ENCODE results near the gene CREB3L2.

The CREB3L2 gene

DNA sequence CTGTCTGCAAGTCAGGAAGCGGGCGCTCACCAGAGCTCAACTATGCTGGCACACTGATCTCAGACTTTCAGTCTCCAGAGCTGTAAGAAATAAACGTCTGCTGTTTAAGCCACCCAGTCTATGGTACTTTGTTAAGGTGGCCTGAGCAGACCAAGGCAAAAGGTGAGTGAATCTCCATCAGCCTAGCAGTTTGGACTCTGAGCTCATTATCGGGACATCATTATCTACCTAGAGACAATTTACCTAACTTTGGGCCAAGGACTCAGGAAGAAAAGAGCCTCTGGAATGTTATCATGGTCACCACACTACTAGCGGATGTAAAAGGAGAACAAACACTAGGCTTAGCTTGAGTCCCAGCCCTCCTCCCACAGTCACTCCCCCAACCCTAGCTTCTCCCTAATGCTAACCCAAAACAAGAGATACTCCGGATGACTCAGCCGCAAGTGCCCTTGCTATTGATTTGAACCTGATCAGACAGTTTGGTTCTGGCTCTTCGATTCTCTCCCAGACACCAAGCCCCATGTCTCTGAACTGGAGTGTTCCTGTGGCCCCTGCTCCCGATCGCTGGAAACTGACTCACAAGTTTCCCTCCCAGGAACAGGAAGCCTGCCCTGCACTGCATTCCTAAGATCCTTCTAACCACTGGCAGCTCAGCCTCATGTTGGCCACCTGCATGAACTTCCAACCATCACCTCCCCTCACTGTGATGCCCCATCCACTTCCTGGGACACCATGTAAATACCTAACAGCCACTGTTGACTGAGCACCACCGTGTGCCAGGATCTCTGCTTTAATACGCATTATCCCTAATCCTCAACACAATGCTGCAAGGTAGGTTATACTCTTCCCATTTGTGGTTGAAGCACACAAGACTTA is 34.5 kb downstream of the CREB3L2 start:
- DNase-seq: no peak

- no peak for DNase-seq
These were observed 35.2 kb downstream of the CREB3L2 start for GRCh38 chr7:137966641-137967142.

GRCh38 chr7:137965942-137966640 is 35.8 kb downstream of the CREB3L2 start:
- no peak for DNase-seq

DNA sequence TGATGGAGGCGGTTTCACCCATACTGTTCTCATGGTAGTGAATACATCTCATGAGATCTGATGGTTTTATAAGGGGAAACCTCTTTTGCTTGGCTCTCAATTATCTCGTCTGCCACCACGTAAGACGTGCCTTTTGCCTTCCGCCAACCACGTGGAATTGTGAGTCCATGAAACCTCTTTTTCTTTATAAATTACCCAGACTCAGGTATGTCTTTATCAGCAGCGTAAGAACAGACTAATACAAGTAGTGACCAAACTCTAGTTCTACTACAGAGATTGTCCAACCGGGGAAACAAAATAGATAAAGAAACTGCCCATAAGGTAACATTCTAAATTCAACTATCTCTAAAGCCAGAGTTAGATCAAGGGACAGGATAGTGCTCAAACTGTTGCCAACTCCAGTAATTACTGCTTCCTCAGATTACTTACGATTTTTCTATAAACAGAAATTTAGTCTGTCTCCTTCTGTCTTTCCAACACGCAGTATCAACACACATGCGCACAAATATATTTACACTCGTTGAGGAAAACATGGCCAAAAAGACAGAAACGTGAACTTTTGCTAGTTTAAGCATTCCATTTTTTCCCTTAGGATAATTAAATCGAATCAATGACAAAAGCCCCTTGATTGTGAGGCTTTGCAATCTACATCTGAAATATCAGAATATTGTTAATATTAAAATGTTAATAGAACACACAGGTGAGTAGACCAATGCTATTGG is 36.9 kb downstream of the CREB3L2 start:
- no peak for DNase-seq

DNA sequence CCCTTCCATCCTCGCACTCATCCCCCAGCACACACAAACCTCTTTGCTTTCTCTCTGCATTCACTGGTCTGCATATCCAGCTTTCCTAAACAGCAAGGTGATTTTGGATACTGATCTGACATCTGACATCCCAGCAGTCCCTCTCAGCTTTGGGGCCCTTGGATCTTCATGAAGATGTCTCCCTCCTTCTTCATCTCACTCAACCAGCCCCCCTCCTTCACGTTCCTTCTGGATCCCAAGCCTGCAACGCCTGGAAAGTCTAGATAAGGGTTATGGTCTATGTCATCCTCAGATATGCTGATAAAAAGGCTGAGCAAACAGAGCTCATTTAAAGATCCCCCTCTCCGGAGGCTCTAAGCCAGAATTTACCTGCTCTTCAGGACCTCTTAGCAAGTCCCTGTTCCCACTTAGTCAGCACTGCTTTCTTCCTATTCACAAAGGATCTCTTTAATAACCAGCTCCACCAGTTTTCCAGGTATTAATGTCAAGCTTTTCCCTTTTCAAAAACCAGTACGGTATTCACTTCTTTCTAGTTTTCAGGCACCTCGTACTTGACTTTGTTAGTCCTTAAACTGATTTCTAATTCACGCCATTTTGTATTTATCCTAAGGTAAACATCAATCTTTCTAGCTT is 38.9 kb downstream of the CREB3L2 start:
- DNase-seq: no peak

GRCh38 chr7:137962491-137962874 is 39.4 kb downstream of the CREB3L2 start:
- DNase-seq: no peak

DNA sequence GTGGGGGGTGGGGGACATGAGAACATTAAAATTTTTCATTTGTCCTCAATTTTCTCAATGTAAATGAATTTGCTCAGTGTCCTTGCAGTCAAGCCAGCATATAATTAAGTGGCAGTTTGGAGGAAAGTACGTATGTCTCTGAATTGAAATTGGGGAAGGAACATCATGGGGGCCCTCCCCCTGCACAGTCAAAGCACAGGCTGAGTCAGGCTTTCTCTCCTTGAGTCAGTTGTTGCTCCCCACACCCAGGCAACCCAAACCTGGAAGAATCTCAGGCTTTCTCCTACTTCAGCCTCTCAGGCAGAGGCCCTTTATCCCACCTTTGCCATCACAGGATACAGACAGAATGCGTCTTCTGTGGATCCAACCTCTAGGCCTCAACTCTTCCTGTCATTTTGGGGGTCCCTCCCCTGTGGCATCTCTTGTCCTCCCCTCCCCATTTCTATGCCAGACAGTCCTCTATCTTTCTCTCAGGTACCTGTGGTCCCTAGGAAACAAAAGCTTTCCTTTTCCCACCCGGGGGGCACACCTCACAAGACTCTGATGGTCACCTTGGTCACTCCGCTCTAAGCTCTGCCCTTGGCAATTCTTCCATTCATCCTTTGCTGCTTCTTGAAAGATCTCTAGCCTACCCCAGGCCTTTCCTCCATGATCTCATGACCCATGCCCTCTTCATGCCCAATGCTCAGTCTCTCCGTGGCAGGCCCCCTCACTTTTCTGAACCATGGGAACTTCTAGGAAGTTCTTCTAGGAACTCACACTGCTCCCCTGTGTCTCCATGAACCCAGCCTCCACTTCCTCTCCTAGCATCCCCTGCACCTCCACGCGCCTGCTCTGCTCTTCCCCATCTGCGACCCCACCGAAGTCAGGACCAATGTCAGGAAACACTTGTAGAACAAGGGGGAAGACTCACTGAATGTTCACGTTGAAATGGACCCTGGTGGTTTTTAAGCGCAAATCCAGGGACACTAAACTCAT is 40.4 kb downstream of the CREB3L2 start:
- no peak for DNase-seq

- DNase-seq: no peak
These were observed 41.9 kb downstream of the CREB3L2 start for GRCh38 chr7:137960020-137960419.

- no peak for DNase-seq
These were observed 43.1 kb downstream of the CREB3L2 start for GRCh38 chr7:137958470-137959431.

DNA sequence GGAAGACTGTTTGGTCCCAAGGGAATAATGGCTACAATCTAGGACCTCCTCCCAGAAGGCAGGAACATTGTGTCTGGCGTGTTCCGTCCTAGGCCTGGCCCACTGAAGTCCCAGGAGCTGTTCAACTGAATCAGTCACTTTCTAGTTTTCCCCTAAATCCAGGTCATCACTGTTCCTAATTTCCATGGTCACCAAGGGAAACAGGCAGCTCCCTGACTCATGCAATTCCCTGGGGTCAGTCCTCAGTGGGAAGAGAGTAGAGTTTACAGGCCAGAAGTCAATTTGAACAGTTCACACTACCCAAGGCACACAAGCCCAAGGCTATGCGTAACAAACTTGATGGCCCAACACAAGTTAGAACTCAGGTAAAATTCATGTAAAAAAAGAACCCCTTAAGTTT is 44.0 kb downstream of the CREB3L2 start:
- no peak for DNase-seq

DNA sequence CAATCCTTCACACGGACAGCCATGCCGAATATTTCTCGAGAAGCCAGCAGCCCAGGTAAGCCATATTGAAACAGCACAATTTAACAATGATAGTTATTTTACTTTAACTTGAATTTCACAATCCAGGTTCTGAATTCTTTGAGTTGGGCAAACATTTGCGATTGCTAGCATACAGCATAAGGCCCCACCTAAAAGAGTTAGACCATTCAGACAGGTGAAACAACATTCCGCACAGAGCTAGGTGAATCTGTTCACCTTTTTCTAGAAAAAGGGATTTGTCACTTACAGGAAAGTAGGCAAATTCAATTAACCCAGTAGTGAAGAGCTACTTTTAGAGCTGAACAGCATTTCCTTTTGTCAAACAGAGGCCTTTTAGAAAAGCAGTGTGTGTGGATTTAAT is 45.3 kb downstream of the CREB3L2 start:
- no peak for DNase-seq

DNA sequence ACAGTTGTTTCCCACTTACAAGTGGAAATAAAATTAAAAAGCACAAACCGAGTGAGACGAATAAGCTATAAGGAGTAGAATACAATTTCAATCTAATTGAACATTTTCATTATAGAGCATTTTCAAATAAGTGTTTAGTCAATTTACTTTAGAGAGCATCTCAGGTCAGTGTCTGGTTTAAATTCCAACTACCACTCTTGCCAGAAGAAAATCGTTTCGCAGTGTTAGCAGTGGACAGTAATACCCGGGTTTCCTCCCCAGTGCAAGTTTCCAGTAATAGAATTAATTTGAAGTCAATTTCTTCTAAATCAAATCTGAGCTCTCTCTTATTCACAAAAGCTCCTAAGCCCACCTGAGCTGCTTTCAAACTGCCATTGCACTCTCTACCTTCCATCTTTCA is 45.7 kb downstream of the CREB3L2 start:
- no peak for DNase-seq

- DNase-seq: no peak
These were observed 47.3 kb downstream of the CREB3L2 start for GRCh38 chr7:137954614-137955013.

DNA sequence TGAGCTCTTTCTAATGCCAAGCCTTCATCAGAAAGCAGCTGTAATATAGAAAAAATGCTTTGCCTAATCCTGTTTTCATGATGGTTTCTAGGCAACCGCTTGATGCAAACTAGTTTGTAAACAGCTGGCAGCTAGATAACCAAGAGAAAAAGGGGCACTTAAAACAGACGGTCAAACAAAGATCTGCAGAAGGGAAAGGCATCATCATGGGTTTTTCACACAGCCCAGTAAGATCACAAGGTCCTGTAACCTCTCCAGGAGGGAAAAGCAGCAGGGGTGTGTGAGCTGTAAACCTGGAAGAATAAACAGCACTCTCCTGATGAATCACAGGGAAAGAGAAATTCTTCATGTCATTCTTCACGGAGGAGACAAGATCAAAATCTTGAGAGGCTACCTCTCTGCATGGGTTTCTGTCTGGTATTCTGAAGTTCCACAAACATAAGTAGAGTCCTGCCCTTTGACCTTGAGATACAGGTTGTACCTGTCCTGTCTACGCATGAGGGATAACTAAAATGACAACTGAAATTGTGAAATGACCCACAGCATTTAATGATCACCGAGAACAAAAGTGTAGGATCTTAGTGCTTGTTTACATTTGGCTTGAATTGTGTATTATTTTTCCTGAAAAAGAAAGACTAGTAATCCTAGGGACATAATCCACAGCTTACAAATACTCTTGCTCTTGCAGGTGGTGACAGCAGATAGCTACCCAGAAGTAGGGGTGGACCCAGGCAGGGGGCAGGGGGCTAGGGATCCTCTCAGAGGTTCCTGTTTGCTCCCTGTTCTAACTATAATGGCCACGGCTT is 48.0 kb downstream of the CREB3L2 start:
- peak; percentile 64 for DNase-seq

DNA sequence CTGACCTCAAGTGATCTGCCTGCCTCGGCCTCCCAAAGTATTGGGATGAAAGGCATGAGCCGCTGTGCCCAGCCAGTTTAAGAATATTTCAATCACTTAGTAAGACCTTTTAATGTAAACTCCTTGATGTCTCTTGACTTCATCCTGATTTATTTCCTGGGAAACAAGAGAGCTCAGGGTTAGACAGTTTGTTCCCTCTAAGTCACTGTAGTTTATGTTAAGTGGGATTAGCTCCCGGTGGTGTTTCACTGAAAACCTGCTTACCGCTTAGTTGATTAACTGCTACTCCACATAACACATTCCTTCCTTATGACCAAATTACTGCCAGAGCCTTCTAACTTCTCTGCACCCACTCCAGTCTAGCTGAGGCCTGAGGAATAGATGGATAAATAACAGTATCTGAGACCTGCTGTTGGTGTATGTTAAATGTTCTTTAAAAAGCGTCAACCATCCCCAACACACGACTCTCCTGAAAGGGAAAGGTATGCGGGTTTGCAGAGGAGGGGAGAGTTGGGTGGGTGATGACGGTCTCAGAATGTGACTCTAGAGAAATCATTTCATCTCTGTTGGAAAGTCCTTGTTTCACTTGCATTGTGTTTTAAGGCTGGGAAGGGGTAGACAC is 48.7 kb downstream of the CREB3L2 start:
- DNase-seq: peak; percentile 56

DNA sequence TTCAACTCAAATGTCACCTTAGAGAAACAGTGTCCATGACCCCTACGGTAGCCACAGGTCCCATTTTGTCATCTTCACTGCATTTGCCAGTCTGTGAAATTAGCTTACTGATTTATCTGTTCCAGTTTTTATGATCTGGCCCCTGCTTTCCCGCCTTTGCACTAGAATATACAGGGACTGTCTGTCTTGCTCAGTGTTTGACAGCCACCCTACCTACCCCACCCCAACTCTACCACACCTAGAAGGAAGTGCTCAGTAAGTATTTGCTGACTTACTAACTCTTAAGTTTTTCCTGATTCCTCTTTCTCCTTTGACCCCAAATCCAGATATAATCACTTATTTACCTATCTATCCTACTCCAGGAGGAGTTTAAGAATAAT is 49.5 kb downstream of the CREB3L2 start:
- no peak for DNase-seq

DNA sequence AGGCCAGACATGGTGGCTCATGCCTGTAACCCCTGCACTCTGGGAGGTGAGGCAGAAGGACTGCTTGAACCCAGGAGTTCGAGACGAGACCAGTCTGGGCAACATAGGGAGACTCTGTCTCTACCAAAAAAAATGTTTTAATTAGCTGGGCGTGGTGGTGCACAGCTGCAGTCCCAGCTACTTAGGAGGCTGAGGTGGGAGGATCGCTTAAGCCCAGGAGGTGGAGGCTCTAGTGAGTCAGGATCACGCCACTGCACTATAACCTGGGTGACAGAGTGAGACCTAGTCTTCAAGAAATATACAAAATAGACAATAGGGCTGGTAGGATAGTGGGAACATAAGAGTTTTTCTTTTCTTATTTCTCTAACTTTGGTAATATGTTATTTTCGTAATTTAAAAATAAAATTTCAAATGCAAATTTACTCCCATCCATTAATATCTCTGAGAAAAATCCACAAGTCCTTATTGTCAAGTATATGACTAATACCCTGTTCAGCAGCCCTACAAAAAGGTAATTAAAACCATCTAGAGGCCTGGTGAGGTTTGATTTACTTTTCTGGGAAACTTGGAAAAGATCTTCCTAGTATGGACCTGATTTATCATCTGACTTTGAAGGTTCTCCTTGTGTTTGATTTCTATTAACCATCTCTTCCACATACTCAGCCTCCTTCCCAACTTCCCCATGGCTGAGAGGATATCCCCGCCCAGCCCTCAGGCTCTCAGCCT is 50.0 kb downstream of the CREB3L2 start:
- no peak for DNase-seq

- DNase-seq: no peak
These were observed 50.9 kb downstream of the CREB3L2 start for GRCh38 chr7:137950967-137951366.

DNA sequence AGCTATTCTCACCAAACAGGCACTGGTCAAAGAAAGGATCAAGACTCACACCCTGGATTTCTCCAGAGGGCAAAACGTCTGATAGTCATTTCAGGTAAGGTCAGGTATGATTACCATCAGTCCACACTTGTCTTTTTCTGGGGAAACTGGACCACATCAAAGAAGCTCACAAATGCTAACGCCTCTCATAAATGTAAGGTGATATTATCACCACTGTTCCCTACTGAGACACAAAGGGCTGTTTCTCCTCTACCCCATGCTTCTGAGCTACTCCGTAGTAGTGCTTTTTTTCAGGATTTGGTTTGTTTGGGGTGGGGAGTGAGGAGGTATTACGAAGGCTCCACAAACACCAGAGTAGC is 51.6 kb downstream of the CREB3L2 start:
- no peak for DNase-seq
